Cardiac muscle cell (in vitro differentiated cells and primary cell): Measurements from ENCODE around the gene TRPC6. TPM values are rescaled to one million over a fixed set of nuclear protein-coding genes. Genes with fewer than 3 reads are reported as not detected.
"Not testable (repeated sequence)": the region's sequence is repeated elsewhere in the genome, so short reads cannot be mapped to it uniquely, and the experiment has no call there.

Source experiments
- DNase-seq, 2 donors: peaks; one replicate each; pipeline versions ENCODE4 v3.0.0 to v3.0.0-alpha.2; 2010 to 2017; ENCODE audit warnings: low read depth in 1 of 2, low spot score in 1 of 2
- H3K27ac ChIP-seq: fragments of 200-600 bp; sonication (generic); 2 replicates; pipeline ENCODE4 v1.5.1; 2016
- H3K27me3 ChIP-seq: fragments of 200-600 bp; sonication (generic); 2 replicates; pipeline ENCODE4 v1.6.0; 2016; ENCODE audit warnings: control low read depth
- H3K36me3 ChIP-seq: fragments of 200-600 bp; sonication (generic); 2 replicates; pipeline ENCODE4 v1.5.1; 2016; ENCODE audit warnings: control low read depth
- H3K4me1 ChIP-seq: fragments of 200-600 bp; sonication (generic); 2 replicates; pipeline ENCODE4 v1.8.1; 2017; ENCODE audit warnings: low read depth, mild to moderate bottlenecking, mixed run types
- H3K4me3 ChIP-seq: fragments of 200-600 bp; sonication (generic); 2 replicates; pipeline ENCODE4 v1.5.1; 2016; ENCODE audit warnings: mild to moderate bottlenecking
- H3K9me3 ChIP-seq: fragments of 200-600 bp; sonication (generic); 2 replicates; pipeline ENCODE4 v1.5.1; 2017; ENCODE audit warnings: low read depth, mild to moderate bottlenecking, control low read depth
- CTCF ChIP-seq: IDR thresholded peaks from 2 replicates; pipeline ENCODE4 v1.5.1; 2012; ENCODE audit warnings: low read depth, mild to moderate bottlenecking, low read length
- polyA plus RNA-seq: library from polyadenylated mRNA; unstranded; fragments of >200 nt; fragmentation: Nextera tagmentation; extraction: Ambion mirVana; gene quantifications from 2 replicates; pipeline ENCODE4 v1.2.1, GENCODE V29; 2016
- total RNA-seq: library from RNA; depleted of rRNA; stranded (reverse); fragments of >200 nt; gene quantifications from 2 replicates; pipeline ENCODE4 v1.2.3, GENCODE V29; 2016

Gene TRPC6
- total and polyA plus RNA-seq, 2 experiments from 2014 or later, result not detected

- Histone ChIP-seq H3K9me3 (no peaks in the 10 kb centered on the region), H3K36me3 (no peaks in the 10 kb centered on the region), H3K27ac (no peak overlapping the region), H3K4me3 (no peak overlapping the region), H3K4me1 (no peaks in the 10 kb centered on the region), H3K27me3 (no peaks in the 10 kb centered on the region)
- TF ChIP-seq CTCF, result no peak
- DNase-seq, result no peak
Observed at GRCh38 chr11:101439488-101439887, 144.3 kb downstream of the TRPC6 start.

GRCh38 chr11:101438708-101439107, 145.1 kb downstream of the TRPC6 start:
- not testable (repeated sequence) for H3K4me1 ChIP-seq, H3K4me3 ChIP-seq

GRCh38 chr11:101438126-101438525, 145.7 kb downstream of the TRPC6 start:
- Histone ChIP-seq H3K4me3 (no peak overlapping the region), H3K27ac (no peak overlapping the region), H3K9me3 (no peaks in the 10 kb centered on the region), H3K36me3 (no peaks in the 10 kb centered on the region), H3K27me3 (no peaks in the 10 kb centered on the region), H3K4me1 (no peaks in the 10 kb centered on the region)
- no peak for DNase-seq
- no peak for TF ChIP-seq CTCF

More at GRCh38 chr11:101438708-101439107, 145.1 kb downstream of the TRPC6 start:
- H3K9me3 ChIP-seq, H3K27me3 ChIP-seq, H3K36me3 ChIP-seq, DNase-seq, H3K27ac ChIP-seq: not testable (repeated sequence)

GRCh38 chr11:101436511-101437142, 147.2 kb downstream of the TRPC6 start:
- no peaks in the 10 kb centered on the region for H3K27me3 ChIP-seq
- no peaks in the 10 kb centered on the region for H3K4me1 ChIP-seq
- H3K36me3 ChIP-seq, result no peaks in the 10 kb centered on the region
- peak; percentile 55 to 71 for DNase-seq
- no peaks in the 10 kb centered on the region for H3K9me3 ChIP-seq
- H3K27ac ChIP-seq, result no peak overlapping the region
- no peak overlapping the region for H3K4me3 ChIP-seq
- peak; percentile 72 for TF ChIP-seq CTCF

- no peak for DNase-seq
- H3K9me3 ChIP-seq, result no peaks in the 10 kb centered on the region
- no peaks in the 10 kb centered on the region for H3K36me3 ChIP-seq
- no peaks in the 10 kb centered on the region for H3K27me3 ChIP-seq
- H3K4me1 ChIP-seq, result no peaks in the 10 kb centered on the region
- H3K4me3 ChIP-seq, result no peak overlapping the region
- no peak overlapping the region for H3K27ac ChIP-seq
- TF ChIP-seq CTCF, result no peak
Observed at GRCh38 chr11:101435408-101435973, 148.3 kb downstream of the TRPC6 start.

GRCh38 chr11:101434026-101434643, 149.7 kb downstream of the TRPC6 start:
- H3K4me1 ChIP-seq, result peaks cover 4% of the 10 kb centered on the region
- H3K4me3 ChIP-seq, result no peak overlapping the region
- no peaks in the 10 kb centered on the region for H3K36me3 ChIP-seq
- no peaks in the 10 kb centered on the region for H3K27me3 ChIP-seq
- H3K9me3 ChIP-seq, result no peaks in the 10 kb centered on the region
- DNase-seq, result no peak
- H3K27ac ChIP-seq, result no peak overlapping the region
- no peak for TF ChIP-seq CTCF
